ENCODE results near the gene JAK3. TPM values are rescaled to one million over a fixed set of nuclear protein-coding genes. Genes with fewer than 3 reads are reported as not detected.
A peak's percentile ranks its signal among the peaks of the same experiment; 100 is the strongest.

JAK3 gene
- total RNA-seq, 4 donors from 2014 or later = 2.3 to 22.1 (median 8.5) TPM

- TF ChIP-seq EP300 (IDR thresholded peaks at IDR 0.05; ENCODE audit: low read depth) (no peak), POLR2AphosphoS5 (IDR thresholded peaks at IDR 0.05) (no peak), CTCF (IDR thresholded peaks at IDR 0.05) (no peak), POLR2A (IDR thresholded peaks at IDR 0.05) (no peak)
- peak overlapping the region in 1 of 4 donors; percentile 89 for H3K4me3 ChIP-seq
- 52 to 72% methylated on average over 2 to 23 of the region's 23 CpGs for WGBS, 2 donors (ENCODE audit: low coverage in 1 of 2)
- H3K4me1 ChIP-seq = peaks cover 9 to 58% (median 32%) of the 10 kb centered on the region in 4 donors
- H3K27me3 ChIP-seq = no peaks in the 10 kb centered on the region
- in situ Hi-C loops (cut with MboI; ENCODE audit: low pct_ligation_motif_present in 1 of 4, low pct_unique_long_range_greater_than_20kb in 1 of 4, low sequenced_read_pairs in 3 of 4) (loop anchor here in 2 of 4 donors (10.0 to 25.0 kb wide), 3 partner anchors 126 to 149 kb away; partner anchors contain the start of gene MAP1S (in 1 of the 2)), intact Hi-C loops (cut with DNase I; ENCODE audit: low total_unique reads) (no loop called here)
- H3K9me3 ChIP-seq = no peaks in the 10 kb centered on the region
- DNase-seq = no peak
- peak overlapping the region in 1 of 4 donors; percentile 10 for H3K27ac ChIP-seq
- H3K36me3 ChIP-seq = peaks cover 0 to 23% (median 10%) of the 10 kb centered on the region in 4 donors
Measured at GRCh38 chr19:17861542-17862402, 14.0 kb upstream of the JAK3 start.

- intact Hi-C loops (cut with DNase I; ENCODE audit: low total_unique reads) = no loop called here
- peak overlapping the region; percentile 89 to 97 (median 93) for H3K4me3 ChIP-seq
- WGBS, 2 donors (ENCODE audit: low coverage in 1 of 2) = 8 to 20% methylated on average over 1 to 2 of the region's 7 CpGs
Measured at GRCh38 chr19:17860993-17861360, 13.2 kb upstream of the JAK3 start.

GRCh38 chr19:17860331-17860992 is 12.7 kb upstream of the JAK3 start:
- Histone ChIP-seq H3K4me1 (peaks cover 9 to 53% (median 25%) of the 10 kb centered on the region in 4 donors), H3K27me3 (no peaks in the 10 kb centered on the region), H3K9me3 (no peaks in the 10 kb centered on the region), H3K36me3 (peaks cover 0 to 23% (median 10%) of the 10 kb centered on the region in 4 donors), H3K27ac (peak overlapping the region; percentile 90 to 95 (median 92)), H3K4me3 (peak overlapping the region; percentile 89 to 97 (median 93))
- DNase-seq = no peak
- in situ Hi-C loops (cut with MboI; ENCODE audit: low pct_ligation_motif_present in 1 of 4, low pct_unique_long_range_greater_than_20kb in 1 of 4, low sequenced_read_pairs in 3 of 4) = loop anchor here in 2 of 4 donors (10.0 to 25.0 kb wide), 3 partner anchors 127 to 148 kb away; partner anchors contain the start of gene MAP1S (in 1 of the 2)
- intact Hi-C loops (cut with DNase I; ENCODE audit: low total_unique reads) = no loop called here
- TF ChIP-seq POLR2A (IDR thresholded peaks at IDR 0.05) (no peak), EP300 (IDR thresholded peaks at IDR 0.05; ENCODE audit: low read depth) (no peak), POLR2AphosphoS5 (IDR thresholded peaks at IDR 0.05) (no peak), CTCF (IDR thresholded peaks at IDR 0.05) (no peak)
- 2 to 3% methylated on average over 8 to 22 of the region's 22 CpGs for WGBS, 2 donors (ENCODE audit: low coverage in 1 of 2)

More at GRCh38 chr19:17860993-17861360, 13.2 kb upstream of the JAK3 start:
- TF ChIP-seq EP300 (IDR thresholded peaks at IDR 0.05; ENCODE audit: low read depth) (no peak), POLR2AphosphoS5 (IDR thresholded peaks at IDR 0.05) (no peak), CTCF (IDR thresholded peaks at IDR 0.05) (no peak), POLR2A (IDR thresholded peaks at IDR 0.05) (no peak)
- no peak for DNase-seq
- Histone ChIP-seq H3K27ac (peak overlapping the region; percentile 90 to 95 (median 92)), H3K36me3 (peaks cover 0 to 23% (median 10%) of the 10 kb centered on the region in 4 donors), H3K9me3 (no peaks in the 10 kb centered on the region), H3K27me3 (no peaks in the 10 kb centered on the region), H3K4me1 (peaks cover 9 to 56% (median 29%) of the 10 kb centered on the region in 4 donors)
- in situ Hi-C loops (cut with MboI; ENCODE audit: low pct_ligation_motif_present in 1 of 4, low pct_unique_long_range_greater_than_20kb in 1 of 4, low sequenced_read_pairs in 3 of 4) = loop anchor here in 2 of 4 donors (10.0 to 25.0 kb wide), 3 partner anchors 126 to 149 kb away; partner anchors contain the start of gene MAP1S (in 1 of the 2)
